B cell (primary cell): ENCODE data around the gene CD38. TPM values are rescaled to one million over a fixed set of nuclear protein-coding genes. Genes with fewer than 3 reads are reported as not detected.

Experiments used
- ATAC-seq: fragments of 200-7000 bp; cut with Tn5 transposase; one replicate; pipeline ENCODE4 v1.10.0; 2021; ENCODE audit warnings: low read depth, mild to moderate bottlenecking, moderate number of reproducible peaks, moderate library complexity
- CTCF ChIA-PET: fragments of 350-600 bp; sonication (Branson Sonifier 250); formaldehyde crosslinking; loops from one replicate; lab custom pipeline; 2021; ENCODE audit warnings: antibody characterized with exemption, inconsistent platforms; lab: Charles Lee
- POLR2A ChIA-PET: fragments of 350-600 bp; sonication (Branson Sonifier 250); formaldehyde crosslinking; loops from one replicate; lab custom pipeline; 2021; ENCODE audit warnings: antibody characterized with exemption; lab: Charles Lee
- DNase-seq: peaks from one replicate; pipeline ENCODE4 v3.0.0; 2013
- H2AFZ ChIP-seq: 2 replicates; pipeline ENCODE4 v1.6.1; 2012; ENCODE audit warnings: mild to moderate bottlenecking, low read depth, low read length; ENCODE audit not compliant: insufficient read depth, poor library complexity, severe bottlenecking
- H3K27ac ChIP-seq, 2 donors: 1 replicate in 1 of 2; 2 replicates in 1 of 2; pipeline ENCODE4 v1.5.1; 2012 to 2013; ENCODE audit warnings: low read length in 2 of 2, mild to moderate bottlenecking in 2 of 2, moderate library complexity in 1 of 2
- H3K27me3 ChIP-seq, 4 experiments: fragments of 200-600 bp in 1 of 4; sonication (generic) in 1 of 4; replicated peaks in 1 of 4; 1 replicate in 2 of 4; 2 replicates in 2 of 4; pipeline versions ENCODE4 v1.6.1 to v1.7.0; 2013 to 2016; ENCODE audit warnings: low read length in 3 of 4, mild to moderate bottlenecking in 2 of 4, mixed read lengths in 1 of 4, moderate library complexity in 1 of 4; ENCODE audit not compliant: insufficient read depth in 4 of 4, control insufficient read depth in 3 of 4; ENCODE audit errors: control extremely low read depth in 1 of 4
- H3K36me3 ChIP-seq, 2 experiments: replicated peaks in 1 of 2; 1 replicate in 1 of 2; 2 replicates in 1 of 2; pipeline versions ENCODE4 v1.6.1 to v1.7.1; 2013; ENCODE audit warnings: low read length in 1 of 2; ENCODE audit not compliant: insufficient read depth in 2 of 2, control insufficient read depth in 1 of 2; ENCODE audit errors: control extremely low read depth in 1 of 2, extremely low read depth in 1 of 2
- H3K4me1 ChIP-seq, 2 donors: fragments of 200-600 bp in 1 of 2; sonication (generic) in 1 of 2; 1 replicate in 1 of 2; 2 replicates in 1 of 2; pipeline versions ENCODE4 v1.5.1 to v1.6.1; 2013 to 2017; ENCODE audit warnings: low read length in 2 of 2; ENCODE audit not compliant: control insufficient read depth in 2 of 2, insufficient read depth in 2 of 2
- H3K4me2 ChIP-seq: replicated peaks from 2 replicates; pipeline ENCODE3; 2012; ENCODE audit warnings: mild to moderate bottlenecking, low read depth, low read length; ENCODE audit not compliant: poor library complexity, severe bottlenecking
- H3K4me3 ChIP-seq, 5 experiments: fragments of 200-600 bp in 1 of 5; sonication (generic) in 1 of 5; 1 replicate in 3 of 5; 2 replicates in 2 of 5; pipeline versions ENCODE4 v1.5.1 to v1.7.0; 2011 to 2016; ENCODE audit warnings: low read length in 4 of 5, mild to moderate bottlenecking in 4 of 5, low read depth in 2 of 5, control low read depth in 1 of 5, moderate library complexity in 1 of 5; ENCODE audit not compliant: insufficient read depth in 1 of 5; ENCODE audit errors: control extremely low read depth in 1 of 5, extremely low read depth in 1 of 5
- H3K79me2 ChIP-seq: fragments of 200-600 bp; sonication (generic); one replicate; pipeline ENCODE4 v1.6.0; 2016; ENCODE audit warnings: low read length; ENCODE audit not compliant: control insufficient read depth, insufficient read depth
- H3K9ac ChIP-seq: fragments of 200-600 bp; sonication (generic); 2 replicates; pipeline ENCODE4 v1.6.1; 2017; ENCODE audit warnings: mild to moderate bottlenecking, low read length, moderate library complexity
- H3K9me3 ChIP-seq, 3 donors: one replicate each; pipeline versions ENCODE4 v1.6.1 to v1.7.1; 2013; ENCODE audit warnings: low read length in 2 of 3; ENCODE audit not compliant: control insufficient read depth in 2 of 3, insufficient read depth in 1 of 3; ENCODE audit errors: control extremely low read depth in 1 of 3
- H4K20me1 ChIP-seq: 2 replicates; pipeline ENCODE4 v1.6.0; 2012; ENCODE audit warnings: mild to moderate bottlenecking, low read length; ENCODE audit not compliant: insufficient read depth, control insufficient read depth, poor library complexity, severe bottlenecking
- H3K27ac Mint-ChIP-seq: one replicate; pipeline ENCODE4 v1.8.0; 2021; ENCODE audit warnings: mixed read lengths
- H3K27me3 Mint-ChIP-seq: one replicate; pipeline ENCODE4 v1.8.0; 2021; ENCODE audit warnings: mixed read lengths
- H3K4me1 Mint-ChIP-seq: one replicate; pipeline ENCODE4 v1.8.0; 2021; ENCODE audit warnings: mixed read lengths
- H3K4me3 Mint-ChIP-seq: one replicate; pipeline ENCODE4 v1.8.0; 2021; ENCODE audit warnings: mixed read lengths
- H3K9me3 Mint-ChIP-seq: one replicate; pipeline ENCODE4 v1.8.0; 2022; ENCODE audit warnings: mixed read lengths; ENCODE audit not compliant: insufficient read depth
- CTCF ChIP-seq: fragments of 200-600 bp; IDR thresholded peaks from one replicate; pipeline ENCODE4 v1.8.0; 2022; ENCODE audit warnings: antibody characterized with exemption, mild to moderate bottlenecking
- EZH2 ChIP-seq: IDR thresholded peaks from 2 replicates; pipeline ENCODE4 v1.6.1; 2012; ENCODE audit warnings: borderline replicate concordance, low read depth, mild to moderate bottlenecking, moderate library complexity, low read length; ENCODE audit not compliant: insufficient read depth, poor library complexity, severe bottlenecking
- WGBS: methylation state at CpG from one replicate; pipeline ENCODE4 v1.1.5; 2013; ENCODE audit warnings: missing lambda C conversion rate; ENCODE audit not compliant: insufficient coverage; 5-methylcytosine and 5-hydroxymethylcytosine counted together
- intact Hi-C: fragments of 100-400 bp; cut with micrococcal nuclease; formaldehyde crosslinking; loops from one replicate; pipeline ENCODE4 v1.10.0; 2022
- polyA plus RNA-seq: library from polyadenylated mRNA; depleted of rRNA; stranded (reverse); fragments of >200 nt; gene quantifications from 2 replicates; pipeline ENCODE4 v1.2.3, GENCODE V29; 2012
- total RNA-seq, 2 donors: library from RNA; stranded (reverse); fragments of 120-200 nt in 1 of 2; gene quantifications; 1 replicate in 1 of 2; 2 replicates in 1 of 2; pipeline versions ENCODE4 v1.2.3 to v1.2.4, GENCODE V29; 2013 to 2022

CD38 gene
- total and polyA plus RNA-seq, 2 donors (not counting 1 experiment from before 2014, with no cell fraction given): 10.1 to 12.9 TPM

- no peak for DNase-seq
- no peak for ATAC-seq
- no peaks in the 10 kb centered on the region for H3K27me3 ChIP-seq
- no peak overlapping the region for H3K4me3 Mint-ChIP-seq
- H3K4me3 ChIP-seq: no peak overlapping the region
- no peak overlapping the region for H2AFZ ChIP-seq
- H3K9me3 Mint-ChIP-seq: no peaks in the 10 kb centered on the region
- no peaks in the 10 kb centered on the region for H3K4me1 Mint-ChIP-seq
- H3K9ac ChIP-seq: no peak overlapping the region
- H3K27ac ChIP-seq: no peak overlapping the region
- intact Hi-C loops: no loop called here
- H3K79me2 ChIP-seq: no peaks in the 10 kb centered on the region
- ChIA-PET POLR2A (no interaction called here), CTCF (no interaction called here)
- no peaks in the 10 kb centered on the region for H3K9me3 ChIP-seq
- H3K4me2 ChIP-seq: no peak overlapping the region
- H3K36me3 ChIP-seq: peaks cover 4 to 8% of the 10 kb centered on the region in 2 experiments
- no peaks in the 10 kb centered on the region for H3K4me1 ChIP-seq
- no CpG with 5 or more reads among the region's 9 CpGs for WGBS
- H4K20me1 ChIP-seq: no peaks in the 10 kb centered on the region
- no peaks in the 10 kb centered on the region for H3K27me3 Mint-ChIP-seq
- TF ChIP-seq EZH2 (no peak), CTCF (no peak)
- no peak overlapping the region for H3K27ac Mint-ChIP-seq
Measured at GRCh38 chr4:15852524-15852923, 74.4 kb downstream of the CD38 start.

GRCh38 chr4:15853345-15853744, 75.2 kb downstream of the CD38 start:
- Histone ChIP-seq H3K27ac (no peak overlapping the region), H3K27me3 (no peaks in the 10 kb centered on the region), H3K9ac (no peak overlapping the region), H3K9me3 (no peaks in the 10 kb centered on the region), H2AFZ (no peak overlapping the region), H3K4me1 (no peaks in the 10 kb centered on the region), H3K79me2 (no peaks in the 10 kb centered on the region), H3K4me3 (no peak overlapping the region), H3K4me2 (no peak overlapping the region), H4K20me1 (no peaks in the 10 kb centered on the region), H3K36me3 (peaks cover 4 to 8% of the 10 kb centered on the region in 2 experiments)
- no peak for DNase-seq
- H3K27me3 Mint-ChIP-seq: no peaks in the 10 kb centered on the region
- no peak overlapping the region for H3K4me3 Mint-ChIP-seq
- no peak for TF ChIP-seq EZH2
- TF ChIP-seq CTCF: no peak
- no peak for ATAC-seq
- ChIA-PET POLR2A (no interaction called here), CTCF (no interaction called here)
- WGBS: no CpG with 5 or more reads among the region's 5 CpGs
- no peaks in the 10 kb centered on the region for H3K9me3 Mint-ChIP-seq
- no peak overlapping the region for H3K27ac Mint-ChIP-seq
- intact Hi-C loops: no loop called here
- no peaks in the 10 kb centered on the region for H3K4me1 Mint-ChIP-seq
